UCSD-AML1 (cell line): ENCODE results near the gene COL1A1.

ENCODE experiments used
- DNase-seq: peaks from one replicate; lab custom pipeline; 2025; ENCODE audit not compliant: unreplicated experiment; lab: John Stamatoyannopoulos, UW

Gene COL1A1

GRCh38 chr17:50200457-50201275 lies 765 bp downstream of the COL1A1 start:
- DNase-seq, result peak; percentile 85

GRCh38 chr17:50199803-50200456 lies 1.5 kb downstream of the COL1A1 start:
- DNase-seq, result peak; percentile 85

- DNase-seq, result no peak
Observed at GRCh38 chr17:50199211-50199802, 2.1 kb downstream of the COL1A1 start.

GRCh38 chr17:50198026-50198669 lies 3.3 kb downstream of the COL1A1 start:
- peak; percentile 75 for DNase-seq

GRCh38 chr17:50196826-50197225 lies 4.6 kb downstream of the COL1A1 start:
- no peak for DNase-seq

GRCh38 chr17:50196036-50196435 lies 5.4 kb downstream of the COL1A1 start:
- DNase-seq, result no peak

- DNase-seq, result no peak
Observed at GRCh38 chr17:50194934-50195865, 6.2 kb downstream of the COL1A1 start.

GRCh38 chr17:50194140-50194933 lies 7.1 kb downstream of the COL1A1 start:
- DNase-seq, result no peak

GRCh38 chr17:50192618-50193291 lies 8.7 kb downstream of the COL1A1 start:
- DNase-seq, result no peak

- no peak for DNase-seq
Observed at GRCh38 chr17:50192144-50192617, 9.2 kb downstream of the COL1A1 start.

- no peak for DNase-seq
Observed at GRCh38 chr17:50191359-50192143, 9.9 kb downstream of the COL1A1 start.

- no peak for DNase-seq
Observed at GRCh38 chr17:50190603-50191358, 10.7 kb downstream of the COL1A1 start.

- DNase-seq, result no peak
Observed at GRCh38 chr17:50190293-50190602, 11.2 kb downstream of the COL1A1 start.

GRCh38 chr17:50189550-50190292 lies 11.7 kb downstream of the COL1A1 start:
- no peak for DNase-seq

GRCh38 chr17:50188921-50189549 lies 12.4 kb downstream of the COL1A1 start:
- no peak for DNase-seq

GRCh38 chr17:50188531-50188920 lies 12.9 kb downstream of the COL1A1 start:
- no peak for DNase-seq
